Body of pancreas (tissue), 4 donors: ENCODE measurements around the gene SLC48A1.

ENCODE experiments used
- POLR2A ChIP-seq, 3 donors: fragments of 450-650 bp; IDR thresholded peaks; one replicate each; pipeline ENCODE4 v1.6.1; 2016; ENCODE audit warnings: antibody characterized with exemption in 3 of 3, mild to moderate bottlenecking in 2 of 3
- TF ChIP-seq, protein P1 (sequence below), 7 experiments: fragments of 450-650 bp in 4 of 7; fragments of 200-600 bp in 3 of 7; sonication (generic) in 3 of 7; IDR thresholded peaks; one replicate each; pipeline ENCODE4 v1.5.1; 2016 to 2019; ENCODE audit warnings: antibody characterized with exemption in 7 of 7

DNA sequence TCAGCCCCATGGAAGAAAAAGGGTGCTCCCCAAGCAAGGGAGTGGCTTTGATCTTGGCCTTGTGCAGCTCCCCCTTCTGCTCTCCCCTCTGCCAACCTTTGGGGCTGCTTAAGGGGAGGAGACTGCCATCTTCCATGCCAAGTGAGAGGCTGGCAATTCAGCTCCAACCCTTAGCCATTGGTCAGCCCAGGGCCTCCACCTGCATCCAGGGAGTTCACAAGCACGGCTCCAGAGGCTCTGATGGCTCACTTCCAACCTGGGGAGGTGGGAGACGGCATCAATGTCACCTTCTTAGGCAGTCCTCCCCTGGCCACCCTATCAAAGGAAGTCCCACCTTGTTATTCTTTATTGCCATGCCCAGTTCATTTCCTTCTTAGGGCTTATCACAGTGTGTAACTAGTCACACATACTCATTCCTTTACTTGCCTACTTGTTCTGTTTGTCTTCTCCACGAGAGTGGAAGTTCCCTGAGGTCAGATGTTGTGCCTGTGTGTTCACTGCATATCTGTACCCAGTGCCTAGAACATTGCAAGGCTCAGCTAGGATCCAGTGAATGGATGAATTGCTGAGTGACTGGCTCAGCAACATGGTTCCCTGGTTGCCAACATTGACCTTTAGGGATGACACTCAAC, 41.6 kb downstream of the SLC48A1 start:
- TF ChIP-seq, protein P1, sequence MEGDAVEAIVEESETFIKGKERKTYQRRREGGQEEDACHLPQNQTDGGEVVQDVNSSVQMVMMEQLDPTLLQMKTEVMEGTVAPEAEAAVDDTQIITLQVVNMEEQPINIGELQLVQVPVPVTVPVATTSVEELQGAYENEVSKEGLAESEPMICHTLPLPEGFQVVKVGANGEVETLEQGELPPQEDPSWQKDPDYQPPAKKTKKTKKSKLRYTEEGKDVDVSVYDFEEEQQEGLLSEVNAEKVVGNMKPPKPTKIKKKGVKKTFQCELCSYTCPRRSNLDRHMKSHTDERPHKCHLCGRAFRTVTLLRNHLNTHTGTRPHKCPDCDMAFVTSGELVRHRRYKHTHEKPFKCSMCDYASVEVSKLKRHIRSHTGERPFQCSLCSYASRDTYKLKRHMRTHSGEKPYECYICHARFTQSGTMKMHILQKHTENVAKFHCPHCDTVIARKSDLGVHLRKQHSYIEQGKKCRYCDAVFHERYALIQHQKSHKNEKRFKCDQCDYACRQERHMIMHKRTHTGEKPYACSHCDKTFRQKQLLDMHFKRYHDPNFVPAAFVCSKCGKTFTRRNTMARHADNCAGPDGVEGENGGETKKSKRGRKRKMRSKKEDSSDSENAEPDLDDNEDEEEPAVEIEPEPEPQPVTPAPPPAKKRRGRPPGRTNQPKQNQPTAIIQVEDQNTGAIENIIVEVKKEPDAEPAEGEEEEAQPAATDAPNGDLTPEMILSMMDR (IDR thresholded peaks at IDR 0.05), result no peak
- no peak for TF ChIP-seq POLR2A (IDR thresholded peaks at IDR 0.05)
